GM19438 (cell line): ENCODE results near the gene FBXW8.

Source experiments
- ATAC-seq: cut with Tn5 transposase; IDR thresholded peaks from one replicate; pipeline ENCODE4 v1.9.1; 2021; ENCODE audit warnings: low read depth; ENCODE audit not compliant: unreplicated experiment

FBXW8 gene

GRCh38 chr12:117018276-117018675, 107.5 kb downstream of the FBXW8 start:
- no peak for ATAC-seq

- no peak for ATAC-seq
These were observed 107.9 kb downstream of the FBXW8 start for GRCh38 chr12:117018685-117019084.

GRCh38 chr12:117019866-117020265, 109.1 kb downstream of the FBXW8 start:
- no peak for ATAC-seq

- no peak for ATAC-seq
These were observed 109.9 kb downstream of the FBXW8 start for GRCh38 chr12:117020536-117021220.

GRCh38 chr12:117022465-117022864, 111.7 kb downstream of the FBXW8 start:
- no peak for ATAC-seq

- ATAC-seq, result no peak
These were observed 113.5 kb downstream of the FBXW8 start for GRCh38 chr12:117023998-117024960.

- no peak for ATAC-seq
These were observed 114.3 kb downstream of the FBXW8 start for GRCh38 chr12:117024961-117025480.

GRCh38 chr12:117025481-117026151, 114.9 kb downstream of the FBXW8 start:
- ATAC-seq, result no peak

GRCh38 chr12:117026343-117026742, 115.6 kb downstream of the FBXW8 start:
- ATAC-seq, result no peak

GRCh38 chr12:117026921-117027250, 116.1 kb downstream of the FBXW8 start:
- no peak for ATAC-seq

GRCh38 chr12:117027251-117028086, 116.7 kb downstream of the FBXW8 start:
- ATAC-seq, result no peak

- ATAC-seq, result no peak
These were observed 117.5 kb downstream of the FBXW8 start for GRCh38 chr12:117028254-117028653.

GRCh38 chr12:117030187-117030900, 119.6 kb downstream of the FBXW8 start:
- no peak for ATAC-seq

- no peak for ATAC-seq
These were observed 121.3 kb downstream of the FBXW8 start for GRCh38 chr12:117031843-117032592.

GRCh38 chr12:117032593-117033381, 122.0 kb downstream of the FBXW8 start:
- ATAC-seq, result no peak

GRCh38 chr12:117033382-117034221, 122.9 kb downstream of the FBXW8 start:
- ATAC-seq, result no peak

GRCh38 chr12:117034249-117034648, 123.5 kb downstream of the FBXW8 start:
- no peak for ATAC-seq
